ENCODE measurements around the gene LITAF.
"Not testable (repeated sequence)": the region's sequence is repeated elsewhere in the genome, so short reads cannot be mapped to it uniquely, and the experiment has no call there.

LITAF gene

GRCh38 chr16:11620243-11621003, 33.7 kb upstream of the LITAF start:
- no peak for DNase-seq

GRCh38 chr16:11619327-11619851, 32.7 kb upstream of the LITAF start:
- DNase-seq: peak; percentile 33

GRCh38 chr16:11618107-11618717, 31.5 kb upstream of the LITAF start:
- no peak for DNase-seq

- DNase-seq: no peak
Observed at GRCh38 chr16:11615748-11616447, 29.2 kb upstream of the LITAF start.

GRCh38 chr16:11614587-11615175, 28.0 kb upstream of the LITAF start:
- no peak for DNase-seq

- DNase-seq: peak; percentile 20
Observed at GRCh38 chr16:11613381-11614303, 26.9 kb upstream of the LITAF start.

- DNase-seq: no peak
Observed at GRCh38 chr16:11612665-11613025, 25.9 kb upstream of the LITAF start.

- DNase-seq: no peak
Observed at GRCh38 chr16:11611871-11612664, 25.3 kb upstream of the LITAF start.

- DNase-seq: no peak
Observed at GRCh38 chr16:11610580-11610979, 23.9 kb upstream of the LITAF start.

- DNase-seq: no peak
Observed at GRCh38 chr16:11610121-11610505, 23.4 kb upstream of the LITAF start.

- DNase-seq: no peak
Observed at GRCh38 chr16:11609474-11610120, 22.9 kb upstream of the LITAF start.

- DNase-seq: no peak
Observed at GRCh38 chr16:11605891-11606290, 19.2 kb upstream of the LITAF start.

GRCh38 chr16:11605564-11605886, 18.8 kb upstream of the LITAF start:
- DNase-seq: no peak

GRCh38 chr16:11604783-11605563, 18.3 kb upstream of the LITAF start:
- no peak for DNase-seq

- DNase-seq: not testable (repeated sequence)
Observed at GRCh38 chr16:11604296-11604695, 17.6 kb upstream of the LITAF start.

- no peak for DNase-seq
Observed at GRCh38 chr16:11603331-11603750, 16.6 kb upstream of the LITAF start.

GRCh38 chr16:11602321-11602720, 15.6 kb upstream of the LITAF start:
- no peak for DNase-seq

GRCh38 chr16:11601911-11602310, 15.2 kb upstream of the LITAF start:
- no peak for DNase-seq

- DNase-seq: no peak
Observed at GRCh38 chr16:11601425-11601824, 14.7 kb upstream of the LITAF start.

GRCh38 chr16:11599579-11599978, 12.9 kb upstream of the LITAF start:
- DNase-seq: no peak

Data from activated CD4-positive, alpha-beta T cell treated with anti-CD3 and anti-CD28 coated beads for 48 hours (primary cell).